GM19240 (cell line): Measurements from ENCODE around the gene CPA2.
"Not testable (repeated sequence)": the region's sequence is repeated elsewhere in the genome, so short reads cannot be mapped to it uniquely, and the experiment has no call there.

ENCODE experiments used
- DNase-seq: peaks from one replicate; pipeline ENCODE4 v3.0.0; 2011; ENCODE audit warnings: low spot score; ENCODE audit not compliant: insufficient read length

CPA2 gene

DNA sequence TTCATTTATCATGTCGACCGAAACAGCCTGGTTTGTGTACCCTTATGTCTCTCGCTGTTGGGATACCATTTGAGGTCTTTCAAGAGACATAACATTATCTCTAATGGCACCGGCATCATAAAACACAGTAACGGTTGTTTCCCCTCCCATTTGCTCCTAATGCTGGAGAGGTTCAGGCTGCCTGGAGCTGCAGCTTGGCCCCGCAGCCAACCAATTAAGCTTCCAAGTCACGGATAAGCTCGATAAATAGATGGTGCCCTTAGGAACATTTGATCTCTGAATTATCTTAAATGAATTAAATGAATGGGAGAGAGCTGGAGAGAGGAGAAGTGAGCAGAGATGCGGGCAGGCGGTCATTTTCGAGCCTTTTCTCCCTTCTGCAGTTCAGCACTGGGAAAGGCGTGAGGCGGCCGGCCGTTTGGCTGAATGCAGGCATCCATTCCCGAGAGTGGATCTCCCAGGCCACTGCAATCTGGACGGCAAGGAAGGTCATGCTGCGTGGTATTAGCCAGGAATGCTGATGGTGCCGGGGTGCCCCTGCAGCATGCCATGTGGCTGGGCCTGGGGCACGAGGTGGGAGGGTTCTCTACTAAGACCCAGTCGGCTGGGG, 38.9 kb downstream of the CPA2 start:
- no peak for DNase-seq

DNA sequence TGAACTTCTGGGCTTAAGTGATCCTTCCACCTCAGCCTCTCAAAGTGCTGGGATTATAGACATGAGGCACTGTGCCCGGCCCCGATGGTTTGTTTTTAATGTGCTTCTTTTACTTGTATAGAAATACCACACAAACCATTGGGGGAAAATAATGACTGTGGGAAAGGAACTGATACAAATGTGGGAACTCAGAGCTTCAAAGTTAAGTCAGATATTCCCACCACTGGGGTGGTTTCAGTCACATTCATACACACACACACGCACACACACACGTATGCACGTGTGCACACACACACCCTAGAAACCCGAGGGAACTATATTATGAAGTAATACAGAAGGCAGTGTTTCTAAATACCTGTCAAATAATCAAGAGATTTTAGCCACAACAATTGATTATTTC, 43.3 kb downstream of the CPA2 start:
- DNase-seq, result no peak

DNA sequence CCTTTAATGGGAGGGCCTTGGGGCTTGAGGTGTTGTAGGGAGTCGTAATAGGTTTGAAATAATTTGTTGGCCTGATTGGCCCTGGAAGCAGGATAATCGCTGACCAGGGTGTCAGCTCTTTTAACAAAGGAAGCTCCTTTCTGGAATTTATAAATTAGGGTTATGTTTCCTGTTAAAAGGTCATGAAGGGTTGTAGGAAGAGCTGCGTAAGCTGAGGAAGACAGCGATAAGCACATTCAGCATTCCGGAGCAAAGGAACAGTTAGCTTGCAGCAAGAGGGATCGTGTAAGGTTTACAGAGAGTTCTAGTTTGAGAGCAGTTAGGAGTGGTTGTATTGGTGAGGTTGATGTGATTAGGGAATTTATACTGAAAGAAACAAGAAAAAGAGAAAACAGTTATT, 47.6 kb downstream of the CPA2 start:
- DNase-seq, result no peak

GRCh38 chr7:130319541-130319940, 52.9 kb downstream of the CPA2 start:
- no peak for DNase-seq

DNA sequence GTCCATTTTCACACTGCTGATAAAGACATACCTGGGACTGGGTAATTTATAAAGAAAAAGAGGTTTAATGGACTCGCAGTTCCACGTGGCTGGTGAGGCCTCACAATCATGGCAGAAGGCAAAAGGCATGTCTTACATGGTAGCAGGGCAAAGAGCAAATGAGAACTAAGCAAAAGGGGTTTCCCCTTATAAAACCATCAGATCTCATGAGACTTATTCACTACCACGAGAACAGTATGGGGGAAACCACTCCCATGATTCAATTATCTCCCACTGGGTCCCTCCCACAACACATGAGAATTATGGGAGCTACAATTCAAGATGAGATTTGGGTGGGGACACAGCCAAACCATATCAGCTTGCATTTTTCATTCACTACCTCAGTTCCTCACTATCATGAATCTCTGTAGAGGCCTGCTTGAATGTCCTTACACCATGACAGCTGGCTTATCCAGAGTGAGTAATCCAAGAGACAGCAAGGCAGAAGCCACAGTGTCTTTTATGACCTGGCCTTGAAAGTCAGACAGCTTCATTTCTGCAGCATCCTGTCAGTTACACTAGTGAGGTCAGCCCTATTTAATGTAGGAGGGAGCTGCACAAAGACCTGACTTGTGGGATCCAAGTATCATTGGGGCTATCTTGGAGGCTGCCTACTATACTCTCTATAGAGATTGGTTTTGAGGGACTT, 55.0 kb downstream of the CPA2 start:
- not testable (repeated sequence) for DNase-seq

DNA sequence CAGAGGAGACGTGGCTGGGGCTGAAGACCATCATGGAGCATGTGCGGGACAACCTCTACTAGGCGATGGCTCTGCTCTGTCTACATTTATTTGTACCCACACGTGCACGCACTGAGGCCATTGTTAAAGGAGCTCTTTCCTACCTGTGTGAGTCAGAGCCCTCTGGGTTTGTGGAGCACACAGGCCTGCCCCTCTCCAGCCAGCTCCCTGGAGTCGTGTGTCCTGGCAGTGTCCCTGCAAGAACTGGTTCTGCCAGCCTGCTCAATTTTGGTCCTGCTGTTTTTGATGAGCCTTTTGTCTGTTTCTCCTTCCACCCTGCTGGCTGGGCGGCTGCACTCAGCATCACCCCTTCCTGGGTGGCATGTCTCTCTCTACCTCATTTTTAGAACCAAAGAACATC, 56.0 kb downstream of the CPA2 start:
- DNase-seq, result no peak

DNA sequence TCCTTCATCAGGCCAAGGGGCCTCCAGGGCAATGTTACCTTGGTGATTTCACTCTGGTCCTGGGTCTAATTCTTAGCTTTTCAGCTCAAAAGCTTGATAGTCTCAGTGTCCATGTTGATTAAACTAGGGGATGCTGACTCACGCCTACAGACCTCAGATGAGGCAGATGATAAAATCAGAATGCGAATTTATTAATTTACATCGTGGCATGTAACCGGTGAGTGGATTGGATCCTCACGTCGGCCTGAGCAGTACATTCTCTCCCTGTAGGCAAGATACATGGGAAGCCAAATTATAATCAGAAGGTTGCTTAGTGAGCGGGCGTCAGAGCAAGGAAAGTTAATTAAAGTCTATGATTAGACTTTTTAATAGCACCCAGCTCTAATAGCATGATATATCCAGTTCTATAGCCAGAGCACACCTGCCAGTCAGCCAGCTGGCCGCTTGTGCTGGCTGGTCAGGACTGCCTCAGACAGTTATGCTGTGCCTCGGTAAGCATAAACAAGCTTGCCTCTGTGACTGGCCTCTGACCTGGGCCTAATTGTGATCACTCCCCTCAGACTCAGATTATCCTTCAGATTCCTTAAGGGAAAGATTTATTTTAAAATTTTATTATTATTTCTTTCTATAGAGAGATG, 57.8 kb downstream of the CPA2 start:
- no peak for DNase-seq

DNA sequence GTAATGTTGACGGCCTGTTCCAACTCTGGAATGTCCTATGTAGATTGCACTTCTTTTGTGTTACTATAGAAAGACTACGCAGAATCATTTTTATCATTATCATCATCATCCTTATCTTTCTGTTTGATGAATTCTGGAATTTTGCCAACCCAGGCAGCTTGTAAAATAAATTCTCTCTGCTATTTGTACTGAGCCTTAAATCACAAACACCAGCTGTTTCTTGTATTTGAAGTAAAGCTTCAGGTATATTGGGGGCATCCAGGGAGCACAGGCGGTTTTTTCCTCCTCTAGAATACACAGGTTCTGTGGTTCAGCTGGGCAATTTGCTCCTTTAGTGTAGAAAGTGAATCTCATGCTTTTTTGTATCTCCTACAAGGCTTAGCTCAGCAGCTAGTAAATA, 63.0 kb downstream of the CPA2 start:
- no peak for DNase-seq

GRCh38 chr7:130332259-130333053, 65.8 kb downstream of the CPA2 start:
- no peak for DNase-seq

DNA sequence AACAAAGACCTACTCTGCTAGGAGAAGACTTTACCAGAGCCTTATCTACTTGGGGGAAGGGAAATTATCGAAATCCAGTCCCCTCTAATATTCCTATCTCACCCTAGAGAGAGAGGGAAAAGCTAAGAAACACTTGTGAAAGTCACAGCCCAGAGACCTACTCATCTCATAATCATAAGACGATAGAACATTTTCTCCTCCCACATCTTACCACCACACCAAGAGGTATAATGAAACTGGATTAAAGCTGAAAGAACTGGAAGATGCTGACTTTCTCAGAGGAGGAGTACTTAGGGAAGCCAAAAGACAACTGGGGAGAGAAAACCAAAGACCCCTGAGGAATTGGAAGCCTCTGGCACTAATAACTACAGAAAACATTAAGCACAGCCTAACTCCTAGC, 67.2 kb downstream of the CPA2 start:
- DNase-seq, result no peak

- DNase-seq, result no peak
Observed at GRCh38 chr7:130334274-130334673, 67.6 kb downstream of the CPA2 start.

DNA sequence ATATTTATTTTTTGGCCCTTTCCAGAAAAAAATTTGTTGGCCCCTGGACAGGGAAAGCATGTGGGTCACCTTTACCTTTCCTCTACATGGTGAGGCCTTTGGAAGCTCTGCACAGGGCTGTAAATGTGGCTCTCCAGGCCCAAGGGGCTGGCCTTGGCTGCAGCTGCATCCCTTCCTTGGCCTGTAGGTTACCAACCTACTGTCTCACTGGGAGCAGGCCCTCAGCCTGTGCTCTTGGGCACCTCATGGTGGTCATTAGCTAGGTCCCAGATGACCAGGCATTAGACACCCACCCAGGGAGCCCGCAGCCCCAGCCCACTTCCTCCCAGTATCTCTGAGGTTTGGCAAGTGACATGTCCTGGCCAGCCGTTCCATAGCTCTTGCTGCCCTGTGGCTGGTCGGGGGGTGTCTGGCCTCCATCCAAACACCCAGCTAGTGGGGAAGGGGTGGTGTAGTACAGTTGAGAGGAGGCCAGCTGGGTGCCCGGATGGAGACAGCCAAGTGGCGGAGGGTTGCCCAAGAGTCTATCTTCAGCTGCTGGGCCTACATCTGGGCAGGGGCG, 70.8 kb downstream of the CPA2 start:
- no peak for DNase-seq

GRCh38 chr7:130338233-130338632, 71.6 kb downstream of the CPA2 start:
- DNase-seq, result no peak
